ENCODE measurements around the gene ARHGAP25.

Gene ARHGAP25

DNA sequence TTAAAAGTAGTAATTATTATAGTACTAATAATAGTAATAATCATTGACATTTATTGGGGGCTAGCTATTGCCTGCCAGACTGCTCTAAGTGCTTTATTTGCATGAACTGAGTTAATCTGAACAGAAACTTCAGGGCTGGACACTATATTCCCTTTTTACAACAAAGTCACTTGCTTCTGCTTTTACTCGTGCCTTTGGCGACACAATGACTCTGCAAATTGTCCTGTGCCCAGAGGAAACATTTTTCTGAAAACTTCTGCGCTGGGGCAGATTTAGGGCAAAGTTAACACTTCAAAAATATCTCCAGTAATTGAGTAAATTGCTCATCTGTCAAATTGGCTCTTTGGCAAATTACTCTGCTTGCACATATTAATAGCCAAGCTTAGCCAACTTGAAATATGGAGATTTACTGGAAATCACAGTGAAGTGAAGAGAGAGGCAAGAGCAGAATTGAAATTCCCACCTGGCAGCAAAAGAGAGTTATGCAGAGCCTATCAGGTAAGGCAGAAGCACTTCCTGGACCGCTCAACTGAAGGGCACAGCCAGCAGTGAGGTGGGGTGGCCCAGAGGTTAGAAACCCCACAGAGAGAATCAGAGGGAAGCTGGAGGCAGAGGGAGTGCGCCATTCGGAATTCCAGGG lies 100.2 kb downstream of the ARHGAP25 start:
- Mint-ChIP-seq H3K27ac (no peak overlapping the region), H3K4me1 (peaks cover 52% of the 10 kb centered on the region), H3K27me3 (no peaks in the 10 kb centered on the region), H3K4me3 (no peak overlapping the region), H3K9me3 (no peaks in the 10 kb centered on the region), H3K36me3 (no peaks in the 10 kb centered on the region)

DNA sequence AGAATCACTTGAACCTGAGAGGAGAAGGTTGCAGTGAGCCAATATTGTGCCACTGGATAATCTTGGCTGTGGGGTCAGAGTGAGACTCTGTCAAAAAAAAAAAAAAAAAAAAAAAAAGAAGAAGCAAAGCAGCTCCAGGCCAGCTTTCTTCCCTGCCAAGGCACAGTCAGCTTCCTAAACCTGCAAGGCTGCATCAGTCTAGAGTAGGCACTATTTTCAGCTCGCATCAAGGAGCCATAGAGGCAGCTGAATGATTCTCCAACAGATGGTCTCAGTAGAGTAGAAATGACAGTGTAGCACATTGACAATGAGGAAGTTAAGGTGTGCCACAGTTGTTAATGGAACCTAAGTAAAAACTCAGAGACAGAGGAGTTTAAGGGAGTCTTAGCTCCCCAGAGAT lies 101.0 kb downstream of the ARHGAP25 start:
- H3K4me1 Mint-ChIP-seq, result peaks cover 45% of the 10 kb centered on the region

DNA sequence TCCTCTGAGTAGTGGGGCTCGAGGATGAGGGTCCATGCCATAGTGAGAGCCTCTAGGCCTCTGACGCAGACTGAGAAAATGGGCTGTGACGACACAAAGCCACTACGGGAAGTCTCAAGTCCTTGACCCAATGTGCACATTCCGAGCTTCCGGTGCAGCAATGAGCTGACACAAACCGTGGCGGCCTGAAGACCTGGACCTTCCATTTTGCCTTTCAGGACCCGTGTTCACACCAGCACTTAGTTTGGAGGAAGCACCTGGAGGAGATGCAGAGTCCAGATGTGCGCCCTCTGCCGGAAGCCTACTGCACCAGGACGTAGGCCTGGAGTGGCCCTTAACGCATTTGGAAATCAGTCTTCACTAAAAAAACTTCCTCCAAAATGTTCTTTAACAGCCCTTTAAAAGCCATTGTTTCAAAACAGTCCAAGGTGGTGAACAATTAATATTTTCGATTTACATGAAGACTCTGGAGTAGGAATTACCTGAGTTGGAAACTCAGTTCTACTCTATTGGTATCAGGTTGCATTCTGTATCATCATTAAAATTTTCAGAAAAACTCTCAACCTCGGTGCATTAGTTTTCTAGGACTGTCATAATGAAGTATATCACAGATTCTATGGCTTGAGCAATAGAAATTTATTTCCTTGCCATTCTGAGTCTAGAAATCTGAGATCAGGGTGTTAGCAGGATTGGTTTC lies 102.7 kb downstream of the ARHGAP25 start:
- peak overlapping the region; percentile 15 for H3K4me3 Mint-ChIP-seq
- H3K27me3 Mint-ChIP-seq, result no peaks in the 10 kb centered on the region
- H3K36me3 Mint-ChIP-seq, result no peaks in the 10 kb centered on the region
- no peaks in the 10 kb centered on the region for H3K9me3 Mint-ChIP-seq
- no peak overlapping the region for H3K27ac Mint-ChIP-seq
- H3K4me1 Mint-ChIP-seq, result peaks cover 28% of the 10 kb centered on the region

More for the DNA sequence above, 101.0 kb downstream of the ARHGAP25 start:
- no peak overlapping the region for H3K4me3 Mint-ChIP-seq
- no peaks in the 10 kb centered on the region for H3K9me3 Mint-ChIP-seq
- no peaks in the 10 kb centered on the region for H3K27me3 Mint-ChIP-seq
- no peak overlapping the region for H3K27ac Mint-ChIP-seq
- no peaks in the 10 kb centered on the region for H3K36me3 Mint-ChIP-seq

DNA sequence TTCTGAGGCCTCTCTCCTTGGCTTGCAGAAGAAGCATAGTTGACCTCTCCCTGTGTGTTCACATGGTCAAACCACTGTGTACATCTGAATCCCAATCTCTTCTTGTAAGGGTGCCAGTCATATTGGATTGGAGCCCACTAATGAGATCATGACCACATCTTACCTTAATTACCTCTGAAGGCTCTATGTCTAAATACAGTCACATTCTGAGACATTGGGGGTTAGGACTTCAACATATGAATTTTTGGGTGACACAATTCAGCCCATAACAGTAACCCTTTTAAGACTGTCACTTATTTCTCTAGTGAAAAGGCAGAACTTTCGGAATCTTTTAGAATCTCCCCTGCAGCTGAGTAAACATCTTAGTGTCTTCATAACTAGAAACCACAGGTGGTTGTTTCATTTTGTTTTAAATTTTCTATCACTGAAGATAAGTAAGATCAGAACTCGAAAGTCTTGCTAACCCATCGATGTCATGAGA lies 103.3 kb downstream of the ARHGAP25 start:
- H3K27me3 Mint-ChIP-seq, result no peaks in the 10 kb centered on the region
- no peak overlapping the region for H3K27ac Mint-ChIP-seq
- peak overlapping the region; percentile 15 for H3K4me3 Mint-ChIP-seq
- H3K4me1 Mint-ChIP-seq, result peaks cover 22% of the 10 kb centered on the region
- H3K9me3 Mint-ChIP-seq, result no peaks in the 10 kb centered on the region
- H3K36me3 Mint-ChIP-seq, result no peaks in the 10 kb centered on the region

DNA sequence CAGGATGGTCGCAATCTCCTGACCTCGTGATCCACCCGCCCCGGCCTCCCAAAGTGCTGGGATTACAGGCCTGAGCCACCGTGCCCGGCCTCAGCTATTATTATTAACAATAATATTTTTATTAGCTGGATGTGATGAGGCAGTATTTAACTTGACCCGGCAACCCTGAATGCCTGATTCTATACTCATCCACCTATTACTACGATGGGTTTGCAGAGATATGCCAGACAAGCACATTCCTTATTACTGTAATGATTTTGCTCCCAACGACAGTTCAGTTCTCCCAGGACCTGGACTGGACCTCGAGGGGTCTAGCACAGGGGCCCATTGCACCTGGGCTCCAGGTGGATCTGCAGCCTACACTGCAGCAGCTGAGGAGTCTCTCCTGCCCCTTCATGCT lies 104.0 kb downstream of the ARHGAP25 start:
- H3K27ac Mint-ChIP-seq, result no peak overlapping the region
- H3K4me3 Mint-ChIP-seq, result no peak overlapping the region
- no peaks in the 10 kb centered on the region for H3K27me3 Mint-ChIP-seq
- no peaks in the 10 kb centered on the region for H3K36me3 Mint-ChIP-seq
- no peaks in the 10 kb centered on the region for H3K9me3 Mint-ChIP-seq
- peaks cover 18% of the 10 kb centered on the region for H3K4me1 Mint-ChIP-seq

DNA sequence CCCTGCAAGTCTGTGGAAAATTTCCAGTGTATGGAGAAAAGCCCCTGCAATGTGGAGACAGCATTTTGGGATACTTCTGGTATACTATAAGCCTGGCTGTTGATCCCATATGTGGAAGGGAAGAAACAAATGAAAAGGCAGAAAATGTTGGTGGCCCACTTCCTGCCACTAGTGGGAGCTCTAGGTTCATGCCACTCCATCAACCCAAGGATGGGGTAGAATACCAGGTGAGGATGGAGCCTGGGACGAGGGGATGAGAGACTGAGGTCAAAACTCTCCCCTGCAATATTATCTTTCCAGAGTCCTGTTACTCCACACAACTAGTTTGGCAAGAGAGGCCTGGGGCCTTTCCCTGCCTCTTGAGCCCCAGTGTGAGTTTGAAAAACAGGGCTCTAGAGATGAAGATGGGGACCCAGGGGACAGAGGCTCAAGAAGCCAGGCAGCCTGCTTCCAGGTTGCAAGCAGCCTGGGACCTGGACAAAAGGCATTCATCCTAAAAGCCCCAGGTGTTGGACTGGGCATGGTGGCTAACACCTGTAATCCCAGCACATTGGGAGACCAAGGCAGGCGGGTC lies 104.7 kb downstream of the ARHGAP25 start:
- Mint-ChIP-seq H3K27me3 (no peaks in the 10 kb centered on the region), H3K9me3 (no peaks in the 10 kb centered on the region), H3K27ac (peak overlapping the region; percentile 62), H3K4me3 (no peak overlapping the region), H3K4me1 (peaks cover 18% of the 10 kb centered on the region), H3K36me3 (no peaks in the 10 kb centered on the region)

DNA sequence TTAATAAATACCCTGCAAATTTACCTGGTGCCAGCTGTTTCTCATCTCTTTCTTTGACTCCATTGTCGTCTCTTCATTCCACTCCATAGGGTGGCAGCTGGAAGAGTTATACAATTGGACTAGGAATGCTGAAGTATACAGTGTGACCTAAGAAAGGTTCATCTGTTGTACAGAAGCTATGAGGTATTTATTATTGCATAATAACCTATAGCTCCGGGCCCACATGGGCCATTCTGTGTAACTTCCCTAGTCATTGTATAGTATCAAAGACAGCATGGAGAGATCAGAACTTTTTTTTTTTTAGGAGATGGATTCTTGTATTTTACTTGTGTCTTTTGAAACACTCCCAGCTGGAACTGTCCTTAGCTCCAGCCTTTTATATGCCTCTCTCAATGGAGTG lies 110.4 kb downstream of the ARHGAP25 start:
- Mint-ChIP-seq H3K4me1 (no peaks in the 10 kb centered on the region), H3K4me3 (no peak overlapping the region), H3K27me3 (no peaks in the 10 kb centered on the region), H3K9me3 (no peaks in the 10 kb centered on the region), H3K36me3 (no peaks in the 10 kb centered on the region), H3K27ac (no peak overlapping the region)

DNA sequence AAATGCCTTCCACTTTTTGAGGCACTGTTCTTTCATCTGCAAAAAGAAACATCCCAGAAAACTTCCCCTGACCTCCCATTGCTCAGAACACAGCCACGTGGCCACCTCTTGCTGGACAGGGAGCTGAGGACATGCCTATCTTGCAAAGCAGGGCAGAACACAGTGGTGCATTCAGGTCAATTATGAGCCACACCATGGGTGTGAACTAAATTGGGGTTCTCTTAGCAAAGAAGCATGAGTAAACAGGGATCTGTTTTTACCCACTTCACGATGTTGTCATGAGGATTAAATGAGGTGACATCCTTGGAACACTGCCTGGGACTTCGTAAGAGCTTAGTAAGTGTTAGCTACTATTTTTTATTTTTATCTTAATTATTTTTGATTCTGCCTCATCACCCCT lies 111.5 kb downstream of the ARHGAP25 start:
- Mint-ChIP-seq H3K27ac (no peak overlapping the region), H3K4me1 (no peaks in the 10 kb centered on the region), H3K36me3 (no peaks in the 10 kb centered on the region), H3K4me3 (no peak overlapping the region), H3K9me3 (no peaks in the 10 kb centered on the region), H3K27me3 (no peaks in the 10 kb centered on the region)

DNA sequence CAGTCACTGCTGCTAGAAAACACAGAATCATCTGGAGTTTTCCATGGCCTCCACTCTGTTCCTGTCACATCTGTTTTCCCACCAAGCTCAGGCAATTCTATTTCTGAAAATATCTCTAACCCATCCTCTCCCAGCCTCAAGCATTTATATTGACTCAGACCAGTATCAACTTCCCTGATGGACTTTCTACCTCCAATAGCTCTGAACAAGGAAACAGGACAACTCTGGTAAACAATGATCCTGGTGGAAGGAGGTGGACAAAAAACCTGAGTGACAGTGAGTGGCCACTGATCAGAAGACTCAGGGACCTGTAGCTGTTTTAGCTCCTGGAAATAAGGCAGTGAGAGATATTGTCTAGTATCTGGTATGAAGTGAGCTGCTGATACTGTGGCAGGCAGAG lies 113.1 kb downstream of the ARHGAP25 start:
- Mint-ChIP-seq H3K9me3 (no peaks in the 10 kb centered on the region), H3K36me3 (no peaks in the 10 kb centered on the region), H3K4me3 (no peak overlapping the region), H3K27me3 (no peaks in the 10 kb centered on the region), H3K4me1 (no peaks in the 10 kb centered on the region), H3K27ac (no peak overlapping the region)

DNA sequence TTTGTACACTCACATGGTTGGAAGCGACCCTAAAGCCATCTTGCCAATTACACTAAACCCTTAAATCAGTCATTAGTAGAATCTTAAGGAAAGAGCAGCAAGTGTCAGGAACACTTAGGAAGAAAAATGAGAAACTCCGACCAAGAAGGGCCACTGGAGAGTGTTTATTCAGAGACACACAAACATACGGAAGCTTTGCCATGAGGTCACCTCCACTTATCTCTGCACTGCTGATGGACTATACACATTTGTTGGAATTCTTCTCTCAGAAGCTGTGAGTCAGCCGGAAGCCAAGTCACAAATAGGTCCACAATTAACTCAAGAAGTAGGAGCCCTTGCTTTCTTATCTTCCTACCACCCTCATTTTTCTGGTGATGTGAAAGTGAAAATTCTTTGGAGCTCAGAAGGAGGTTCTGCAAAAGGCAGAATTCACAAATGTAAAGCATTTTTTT lies 115.0 kb downstream of the ARHGAP25 start:
- no peak overlapping the region for H3K4me3 Mint-ChIP-seq
- H3K4me1 Mint-ChIP-seq, result no peaks in the 10 kb centered on the region

DNA sequence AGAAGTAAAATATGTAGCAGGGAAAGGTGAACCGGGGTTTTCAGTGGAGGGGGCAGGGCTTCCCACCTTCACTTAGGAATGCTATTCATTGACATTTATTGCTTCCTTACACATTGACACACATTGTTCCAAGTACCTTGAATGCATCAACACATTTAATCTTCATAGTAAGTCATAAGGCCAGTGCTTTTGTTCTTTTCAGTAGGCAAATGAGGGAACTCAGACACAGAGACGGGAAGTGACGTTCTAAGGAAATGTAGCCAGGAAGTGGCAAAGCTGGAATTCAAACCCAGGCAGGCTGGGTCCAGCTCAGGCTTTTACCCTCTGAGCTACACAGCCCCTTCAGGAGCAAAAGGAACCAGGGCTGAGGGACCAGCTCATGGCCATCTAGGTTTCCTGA lies 115.9 kb downstream of the ARHGAP25 start:
- H3K27ac Mint-ChIP-seq, result no peak overlapping the region
- no peaks in the 10 kb centered on the region for H3K27me3 Mint-ChIP-seq

More for the DNA sequence above, 115.0 kb downstream of the ARHGAP25 start:
- no peaks in the 10 kb centered on the region for H3K27me3 Mint-ChIP-seq
- H3K27ac Mint-ChIP-seq, result no peak overlapping the region
- H3K9me3 Mint-ChIP-seq, result no peaks in the 10 kb centered on the region
- no peaks in the 10 kb centered on the region for H3K36me3 Mint-ChIP-seq

DNA sequence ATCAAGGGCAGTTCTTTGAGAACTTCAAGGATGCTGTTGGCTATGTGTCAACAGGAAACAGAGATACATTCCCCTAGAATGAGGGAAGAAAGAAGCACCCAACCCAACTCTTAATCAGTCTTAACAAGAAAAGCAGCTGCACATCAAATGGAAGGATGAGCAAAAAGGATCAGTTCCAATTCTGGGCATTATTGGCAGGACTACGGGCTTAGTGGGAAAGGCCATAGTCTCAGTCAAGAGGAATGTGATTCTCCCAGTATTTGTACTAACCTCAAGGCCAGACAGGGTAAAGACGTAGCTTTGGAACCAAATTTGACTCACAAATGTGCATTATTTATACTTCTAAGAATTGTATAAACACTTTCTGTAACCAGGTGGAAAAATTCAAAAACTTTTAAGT lies 118.4 kb downstream of the ARHGAP25 start:
- Mint-ChIP-seq H3K27ac (no peak overlapping the region), H3K4me1 (no peaks in the 10 kb centered on the region), H3K4me3 (no peak overlapping the region), H3K36me3 (no peaks in the 10 kb centered on the region), H3K9me3 (no peaks in the 10 kb centered on the region), H3K27me3 (no peaks in the 10 kb centered on the region)

More for the DNA sequence above, 115.9 kb downstream of the ARHGAP25 start:
- Mint-ChIP-seq H3K4me1 (no peaks in the 10 kb centered on the region), H3K9me3 (no peaks in the 10 kb centered on the region), H3K4me3 (no peak overlapping the region), H3K36me3 (no peaks in the 10 kb centered on the region)

DNA sequence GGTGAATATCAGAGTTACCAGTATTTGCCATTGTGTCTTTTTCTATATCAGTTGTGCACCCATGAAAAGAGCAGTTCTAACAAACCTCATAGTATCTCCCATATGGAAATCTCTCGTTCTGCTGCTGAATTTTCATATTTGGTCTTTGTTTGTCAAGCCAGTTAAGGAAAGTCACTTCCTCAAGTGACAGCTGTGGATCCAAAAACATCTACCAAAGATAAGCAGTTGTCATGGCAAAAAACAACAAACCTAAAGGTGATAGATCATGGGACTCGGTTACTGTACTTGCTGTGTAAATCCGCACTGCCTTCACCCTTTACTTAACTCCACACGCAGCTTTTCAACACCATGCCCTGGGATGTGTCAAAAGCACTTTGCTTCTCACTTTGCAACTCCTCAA lies 119.3 kb downstream of the ARHGAP25 start:
- H3K4me3 Mint-ChIP-seq, result no peak overlapping the region
- H3K36me3 Mint-ChIP-seq, result no peaks in the 10 kb centered on the region
- no peak overlapping the region for H3K27ac Mint-ChIP-seq
- H3K4me1 Mint-ChIP-seq, result no peaks in the 10 kb centered on the region
- no peaks in the 10 kb centered on the region for H3K27me3 Mint-ChIP-seq
- H3K9me3 Mint-ChIP-seq, result no peaks in the 10 kb centered on the region

DNA sequence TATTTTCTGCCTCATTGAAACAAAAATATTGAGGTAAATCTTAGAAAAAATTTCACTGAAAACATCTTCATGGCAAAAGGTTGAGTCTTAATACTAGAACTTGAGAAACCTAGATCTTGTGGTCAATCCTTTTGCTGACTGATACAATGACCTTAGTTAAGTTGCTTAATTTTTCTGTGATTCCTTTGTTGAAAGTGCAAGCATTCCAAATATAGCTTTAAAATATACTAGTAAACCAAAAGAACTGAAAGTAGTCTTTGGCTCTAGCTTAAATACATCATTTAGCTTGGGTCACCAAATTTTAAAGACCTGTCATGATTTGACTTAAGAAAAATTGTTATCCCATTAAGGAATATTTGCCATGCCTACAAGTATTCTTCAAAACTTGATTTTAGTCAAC lies 119.9 kb downstream of the ARHGAP25 start:
- no peaks in the 10 kb centered on the region for H3K4me1 Mint-ChIP-seq
- no peak overlapping the region for H3K4me3 Mint-ChIP-seq
- no peaks in the 10 kb centered on the region for H3K9me3 Mint-ChIP-seq
- H3K27me3 Mint-ChIP-seq, result no peaks in the 10 kb centered on the region
- H3K27ac Mint-ChIP-seq, result no peak overlapping the region
- H3K36me3 Mint-ChIP-seq, result no peaks in the 10 kb centered on the region

DNA sequence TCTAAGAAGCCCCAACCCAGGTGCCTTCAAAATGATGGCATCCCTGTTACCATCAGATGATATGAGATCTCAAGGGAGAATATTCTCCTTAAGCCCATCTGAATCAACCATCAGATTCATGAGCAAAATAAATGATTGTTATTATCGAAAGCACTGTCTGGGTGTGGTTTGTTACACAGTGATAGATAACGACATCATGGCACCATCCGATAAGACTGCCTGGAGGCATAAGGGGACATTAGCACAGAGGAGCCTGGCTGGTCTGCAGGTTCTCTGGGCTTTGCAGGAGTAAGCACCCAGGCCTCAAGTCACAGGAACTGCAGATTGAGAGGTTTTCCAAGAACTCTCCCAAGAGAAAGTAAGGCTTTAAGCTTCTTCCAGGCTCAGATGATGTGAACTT lies 120.9 kb downstream of the ARHGAP25 start:
- H3K27ac Mint-ChIP-seq, result no peak overlapping the region
- no peaks in the 10 kb centered on the region for H3K9me3 Mint-ChIP-seq
- H3K4me1 Mint-ChIP-seq, result no peaks in the 10 kb centered on the region
- no peaks in the 10 kb centered on the region for H3K36me3 Mint-ChIP-seq
- no peak overlapping the region for H3K4me3 Mint-ChIP-seq
- no peaks in the 10 kb centered on the region for H3K27me3 Mint-ChIP-seq

DNA sequence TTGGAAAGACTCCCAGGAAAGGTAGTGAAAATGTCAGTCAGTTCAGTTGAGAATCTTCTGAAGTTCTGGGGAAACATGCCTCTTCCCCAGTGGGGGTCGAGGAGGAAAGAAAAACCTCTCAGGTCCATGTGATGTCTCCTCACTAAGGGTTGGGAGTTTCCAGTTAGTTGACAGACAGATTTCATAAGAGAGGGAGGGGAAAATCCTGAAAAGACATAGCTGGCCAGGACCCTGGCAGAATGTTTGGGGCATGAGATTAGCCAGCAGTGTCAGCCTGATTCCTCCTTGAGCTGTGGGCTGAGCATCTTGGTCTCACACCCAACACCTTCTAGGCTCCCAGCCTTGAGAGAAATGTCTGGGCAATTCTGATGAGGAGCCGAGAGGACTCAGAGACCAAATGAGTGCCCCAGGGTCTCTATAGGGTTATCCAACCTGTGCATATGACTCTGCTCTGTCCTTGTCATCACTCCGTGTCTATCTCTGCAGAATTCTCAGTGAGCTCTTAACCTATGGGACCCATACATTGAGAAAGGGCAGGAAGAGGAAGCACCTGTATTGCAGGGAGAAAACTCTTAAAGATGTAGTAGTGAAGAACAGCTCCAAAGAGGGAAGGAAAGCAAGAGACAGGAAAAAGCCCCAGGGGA lies 122.7 kb downstream of the ARHGAP25 start:
- Mint-ChIP-seq H3K4me1 (no peaks in the 10 kb centered on the region), H3K27ac (peak overlapping the region; percentile 11), H3K27me3 (no peaks in the 10 kb centered on the region), H3K9me3 (no peaks in the 10 kb centered on the region), H3K36me3 (no peaks in the 10 kb centered on the region), H3K4me3 (no peak overlapping the region)
